ENCODE data around the gene DHRSX.
"Not testable (repeated sequence)": the region's sequence is repeated elsewhere in the genome, so short reads cannot be mapped to it uniquely, and the experiment has no call there.

The DHRSX gene

GRCh38 chrX:2376166-2376565 lies 124.6 kb downstream of the DHRSX start:
- no peak for DNase-seq (ENCODE audit: extremely low read depth in 1 of 2, low read depth in 1 of 2)

- DNase-seq (ENCODE audit: extremely low read depth in 1 of 2, low read depth in 1 of 2), result no peak
Observed at GRCh38 chrX:2374086-2374485, 126.7 kb downstream of the DHRSX start.

- no peak for DNase-seq (ENCODE audit: extremely low read depth in 1 of 2, low read depth in 1 of 2)
Observed at GRCh38 chrX:2373615-2374014, 127.2 kb downstream of the DHRSX start.

GRCh38 chrX:2371026-2371711 lies 129.6 kb downstream of the DHRSX start:
- DNase-seq (ENCODE audit: extremely low read depth in 1 of 2, low read depth in 1 of 2), result no peak

GRCh38 chrX:2370456-2370855 lies 130.3 kb downstream of the DHRSX start:
- DNase-seq (ENCODE audit: extremely low read depth in 1 of 2, low read depth in 1 of 2), result no peak

GRCh38 chrX:2369206-2369605 lies 131.6 kb downstream of the DHRSX start:
- DNase-seq (ENCODE audit: extremely low read depth in 1 of 2, low read depth in 1 of 2), result no peak

- no peak for DNase-seq (ENCODE audit: extremely low read depth in 1 of 2, low read depth in 1 of 2)
Observed at GRCh38 chrX:2360731-2361130, 140.0 kb downstream of the DHRSX start.

GRCh38 chrX:2359522-2359921 lies 141.3 kb downstream of the DHRSX start:
- not testable (repeated sequence) for DNase-seq (ENCODE audit: extremely low read depth in 1 of 2, low read depth in 1 of 2)

GRCh38 chrX:2351999-2352995 lies 148.5 kb downstream of the DHRSX start:
- no peak for DNase-seq (ENCODE audit: extremely low read depth in 1 of 2, low read depth in 1 of 2)

GRCh38 chrX:2351321-2351720 lies 149.5 kb downstream of the DHRSX start:
- no peak for DNase-seq (ENCODE audit: extremely low read depth in 1 of 2, low read depth in 1 of 2)

- DNase-seq (ENCODE audit: extremely low read depth in 1 of 2, low read depth in 1 of 2), result not testable (repeated sequence)
Observed at GRCh38 chrX:2350703-2351102, 150.1 kb downstream of the DHRSX start.

GRCh38 chrX:2350036-2350435 lies 150.7 kb downstream of the DHRSX start:
- DNase-seq (ENCODE audit: extremely low read depth in 1 of 2, low read depth in 1 of 2), result not testable (repeated sequence)

- no peak for DNase-seq (ENCODE audit: extremely low read depth in 1 of 2, low read depth in 1 of 2)
Observed at GRCh38 chrX:2348211-2348610, 152.6 kb downstream of the DHRSX start.

- no peak for DNase-seq (ENCODE audit: extremely low read depth in 1 of 2, low read depth in 1 of 2)
Observed at GRCh38 chrX:2346158-2346557, 154.6 kb downstream of the DHRSX start.

- DNase-seq (ENCODE audit: extremely low read depth in 1 of 2, low read depth in 1 of 2), result no peak
Observed at GRCh38 chrX:2345562-2345961, 155.2 kb downstream of the DHRSX start.

GRCh38 chrX:2343413-2343812 lies 157.4 kb downstream of the DHRSX start:
- DNase-seq (ENCODE audit: extremely low read depth in 1 of 2, low read depth in 1 of 2), result no peak

GRCh38 chrX:2342874-2343273 lies 157.9 kb downstream of the DHRSX start:
- no peak for DNase-seq (ENCODE audit: extremely low read depth in 1 of 2, low read depth in 1 of 2)

GRCh38 chrX:2342281-2342688 lies 158.5 kb downstream of the DHRSX start:
- no peak for DNase-seq (ENCODE audit: extremely low read depth in 1 of 2, low read depth in 1 of 2)

- no peak for DNase-seq (ENCODE audit: extremely low read depth in 1 of 2, low read depth in 1 of 2)
Observed at GRCh38 chrX:2340991-2341390, 159.8 kb downstream of the DHRSX start.

GRCh38 chrX:2336181-2336580 lies 164.6 kb downstream of the DHRSX start:
- no peak for DNase-seq (ENCODE audit: extremely low read depth in 1 of 2, low read depth in 1 of 2)

GRCh38 chrX:2334237-2334636 lies 166.5 kb downstream of the DHRSX start:
- no peak for DNase-seq (ENCODE audit: extremely low read depth in 1 of 2, low read depth in 1 of 2)

- DNase-seq (ENCODE audit: extremely low read depth in 1 of 2, low read depth in 1 of 2), result no peak
Observed at GRCh38 chrX:2332252-2332651, 168.5 kb downstream of the DHRSX start.

Measured in activated CD8-positive, alpha-beta memory T cell treated with anti-CD3 and anti-CD28 coated beads for 1 hour (primary cell).